Measurements from ENCODE around the gene BIK. TPM values are rescaled to one million over a fixed set of nuclear protein-coding genes. Genes with fewer than 3 reads are reported as not detected.
A peak's percentile ranks its signal among the peaks of the same experiment; 100 is the strongest.

Gene BIK
- total RNA-seq, 1 donor from 2014 or later: 0.87 TPM

DNA sequence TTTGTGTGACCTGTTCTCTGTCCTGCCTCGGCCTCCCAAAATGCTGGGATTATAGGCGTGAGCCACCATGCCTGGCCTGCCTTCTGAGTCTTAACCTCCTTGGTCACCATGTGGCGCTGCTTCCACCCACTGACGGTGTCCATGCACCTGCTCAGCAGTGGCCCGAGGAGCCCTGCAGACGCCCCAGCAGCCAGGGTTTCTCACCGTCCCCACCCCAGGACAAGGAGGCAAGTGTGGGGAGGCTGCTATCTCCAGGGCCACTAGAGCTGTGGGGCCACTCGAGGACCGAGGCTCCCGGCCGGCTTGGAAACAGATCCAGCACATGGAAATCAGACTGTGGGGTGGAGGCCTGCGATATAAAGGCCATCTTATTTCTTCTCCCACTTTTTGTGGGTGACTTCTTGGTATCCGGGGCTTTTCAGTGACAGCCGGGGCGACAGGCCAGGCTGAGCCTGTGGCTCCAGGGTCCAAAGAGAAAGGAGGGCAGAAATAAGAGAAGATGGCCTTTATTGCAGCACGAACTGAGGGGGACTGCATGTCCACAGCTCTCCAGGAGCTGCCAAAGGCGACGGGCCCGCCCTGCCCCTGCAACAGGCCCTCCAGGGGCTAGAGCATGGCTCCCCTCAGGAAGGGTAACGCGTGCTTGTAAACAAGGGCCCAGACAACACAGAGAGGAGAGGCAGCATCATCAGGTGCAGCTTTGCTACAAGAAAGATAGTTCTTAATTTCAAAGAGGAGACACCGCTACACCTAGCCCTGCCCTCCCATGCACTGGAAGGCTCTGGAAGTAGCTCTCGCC, 55.8 kb downstream of the BIK start:
- ATAC-seq (no peak), DNase-seq (no peak)
- H3K4me1 ChIP-seq: peaks cover 11% of the 10 kb centered on the region
- H3K36me3 ChIP-seq: peaks cover 27% of the 10 kb centered on the region
- H3K27ac ChIP-seq: no peak overlapping the region
- TF ChIP-seq, protein P1, sequence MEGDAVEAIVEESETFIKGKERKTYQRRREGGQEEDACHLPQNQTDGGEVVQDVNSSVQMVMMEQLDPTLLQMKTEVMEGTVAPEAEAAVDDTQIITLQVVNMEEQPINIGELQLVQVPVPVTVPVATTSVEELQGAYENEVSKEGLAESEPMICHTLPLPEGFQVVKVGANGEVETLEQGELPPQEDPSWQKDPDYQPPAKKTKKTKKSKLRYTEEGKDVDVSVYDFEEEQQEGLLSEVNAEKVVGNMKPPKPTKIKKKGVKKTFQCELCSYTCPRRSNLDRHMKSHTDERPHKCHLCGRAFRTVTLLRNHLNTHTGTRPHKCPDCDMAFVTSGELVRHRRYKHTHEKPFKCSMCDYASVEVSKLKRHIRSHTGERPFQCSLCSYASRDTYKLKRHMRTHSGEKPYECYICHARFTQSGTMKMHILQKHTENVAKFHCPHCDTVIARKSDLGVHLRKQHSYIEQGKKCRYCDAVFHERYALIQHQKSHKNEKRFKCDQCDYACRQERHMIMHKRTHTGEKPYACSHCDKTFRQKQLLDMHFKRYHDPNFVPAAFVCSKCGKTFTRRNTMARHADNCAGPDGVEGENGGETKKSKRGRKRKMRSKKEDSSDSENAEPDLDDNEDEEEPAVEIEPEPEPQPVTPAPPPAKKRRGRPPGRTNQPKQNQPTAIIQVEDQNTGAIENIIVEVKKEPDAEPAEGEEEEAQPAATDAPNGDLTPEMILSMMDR (IDR thresholded peaks at IDR 0.05): no peak
- no peaks in the 10 kb centered on the region for H3K27me3 ChIP-seq
- intact Hi-C loops (cut with DNase I): no loop called here
- H3K4me3 ChIP-seq: no peak overlapping the region
- no peaks in the 10 kb centered on the region for H3K9me3 ChIP-seq

DNA sequence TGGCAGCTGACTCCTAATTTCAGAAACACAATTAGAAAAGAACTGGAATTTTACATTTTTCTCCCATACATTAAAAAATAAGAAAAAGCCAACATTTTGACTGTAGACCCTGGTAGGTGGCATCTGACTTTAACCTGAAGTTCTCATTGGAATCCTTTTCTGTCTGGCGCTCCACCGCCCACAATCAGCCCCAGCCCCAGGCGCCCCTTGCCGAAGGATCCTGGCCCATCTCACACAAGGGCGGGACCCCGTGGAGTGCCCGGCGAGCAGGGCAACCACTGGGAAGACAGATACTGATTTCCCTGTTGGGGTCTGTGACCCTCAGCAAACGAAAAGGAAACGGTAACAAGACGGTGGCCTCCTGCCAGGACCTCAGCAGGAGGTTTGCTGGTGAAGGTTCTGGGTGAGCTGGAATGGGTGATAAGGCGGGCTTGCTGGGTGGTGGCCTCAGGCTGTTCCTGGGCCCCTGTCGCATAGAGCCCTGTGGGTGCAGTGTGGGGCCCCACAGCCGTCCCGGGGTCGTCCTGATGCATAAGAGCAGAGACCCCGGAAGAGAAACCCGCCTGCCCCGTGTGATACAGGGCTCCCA, 56.5 kb downstream of the BIK start:
- Histone ChIP-seq H3K9me3 (no peaks in the 10 kb centered on the region), H3K36me3 (peaks cover 33% of the 10 kb centered on the region), H3K27me3 (no peaks in the 10 kb centered on the region), H3K4me3 (no peak overlapping the region), H3K27ac (no peak overlapping the region), H3K4me1 (peaks cover 11% of the 10 kb centered on the region)
- intact Hi-C loops (cut with DNase I): no loop called here
- ATAC-seq (no peak), DNase-seq (no peak)
- TF ChIP-seq, protein P1 (IDR thresholded peaks at IDR 0.05): no peak

DNA sequence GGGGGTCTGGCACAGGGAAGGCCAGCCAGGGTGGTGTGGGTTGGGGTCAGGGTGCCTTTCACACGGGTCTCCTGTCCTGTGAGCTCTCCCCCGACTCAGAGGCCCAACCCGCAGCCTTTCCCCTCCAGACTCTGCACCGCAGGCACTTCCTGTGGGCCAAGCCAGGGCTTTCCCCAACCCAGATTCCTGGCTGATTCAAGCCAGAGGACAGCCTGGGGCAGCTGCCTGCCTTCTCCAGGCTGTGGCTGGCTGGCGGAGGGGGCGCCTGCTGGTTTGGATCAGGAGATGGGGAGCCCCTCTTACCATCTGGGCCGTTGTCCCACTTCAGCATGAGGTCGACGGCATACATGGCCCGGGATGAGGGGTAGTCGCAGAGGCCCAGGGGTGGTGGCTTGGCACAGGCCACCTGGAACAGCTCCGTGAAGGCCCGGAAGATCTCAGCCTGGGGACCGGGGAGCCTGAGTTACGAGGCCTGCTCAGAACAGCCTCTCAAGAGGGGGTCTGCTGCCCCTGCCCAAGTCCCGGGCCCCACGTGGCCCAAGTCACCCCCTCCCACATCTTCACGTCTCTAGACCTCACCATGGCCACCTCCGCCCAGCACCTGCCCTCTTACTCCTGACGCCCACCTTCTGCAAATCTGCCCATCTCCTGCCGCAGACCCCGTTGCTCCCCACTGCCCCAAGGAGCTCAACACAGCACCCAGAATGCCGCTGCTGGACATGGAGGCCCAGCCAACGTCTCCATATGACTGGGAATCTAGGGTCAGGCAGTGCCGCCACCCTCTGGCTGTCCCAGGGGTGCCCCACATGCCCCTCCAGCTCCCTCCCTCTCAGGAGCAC, 58.1 kb downstream of the BIK start:
- H3K27ac ChIP-seq: no peak overlapping the region

DNA sequence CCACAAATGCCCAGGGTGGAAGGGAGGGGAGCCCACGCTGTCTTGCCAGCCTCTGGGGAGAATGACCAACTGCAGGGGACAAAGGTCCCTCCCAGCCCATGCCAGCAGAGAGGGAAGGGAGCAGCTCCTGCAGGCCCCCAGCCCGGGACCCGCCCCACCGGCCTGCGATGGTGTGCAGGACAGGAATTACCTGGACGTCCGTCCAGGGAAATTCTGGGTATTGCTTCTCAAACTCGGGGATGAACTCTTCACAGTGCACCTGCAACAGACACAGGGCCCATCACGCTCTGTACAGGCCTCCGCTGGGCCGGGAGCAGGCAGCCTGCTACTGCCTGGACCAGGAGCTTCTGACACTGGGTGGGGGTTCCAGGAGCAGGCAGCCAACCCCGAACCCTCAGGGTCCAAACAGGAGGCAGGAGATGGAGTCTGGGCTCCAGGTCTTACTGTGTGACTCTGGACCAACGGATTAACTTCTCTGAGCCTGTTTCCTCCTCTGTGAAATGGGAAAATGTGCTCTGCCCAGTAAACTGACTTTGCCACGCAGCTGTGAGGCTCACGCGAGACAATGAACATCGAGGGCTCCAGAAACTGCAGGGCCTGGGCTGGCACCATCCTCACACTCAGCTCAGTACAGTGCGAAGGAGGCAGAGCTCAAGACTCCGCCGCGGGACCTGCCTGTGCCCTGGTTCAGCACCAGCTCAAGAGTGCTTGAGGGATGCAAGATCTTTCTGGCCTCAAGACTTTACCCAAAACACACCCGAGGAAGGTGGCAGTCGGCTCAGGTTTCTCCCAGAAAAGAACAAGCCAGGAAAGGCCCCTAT, 59.0 kb downstream of the BIK start:
- intact Hi-C loops (cut with DNase I): no loop called here
- H3K36me3 ChIP-seq: peaks cover 42% of the 10 kb centered on the region
- TF ChIP-seq, protein P1 (IDR thresholded peaks at IDR 0.05): no peak
- H3K9me3 ChIP-seq: no peaks in the 10 kb centered on the region
- H3K27ac ChIP-seq: no peak overlapping the region
- no peak for DNase-seq
- no peak for ATAC-seq
- H3K27me3 ChIP-seq: no peaks in the 10 kb centered on the region
- no peak overlapping the region for H3K4me3 ChIP-seq
- peaks cover 6% of the 10 kb centered on the region for H3K4me1 ChIP-seq

More for the DNA sequence above, 58.1 kb downstream of the BIK start:
- no peaks in the 10 kb centered on the region for H3K9me3 ChIP-seq
- H3K4me3 ChIP-seq: no peak overlapping the region
- intact Hi-C loops (cut with DNase I): no loop called here
- H3K4me1 ChIP-seq: peaks cover 8% of the 10 kb centered on the region
- H3K27me3 ChIP-seq: no peaks in the 10 kb centered on the region
- ATAC-seq (no peak), DNase-seq (peak; percentile 60)
- H3K36me3 ChIP-seq: peaks cover 37% of the 10 kb centered on the region
- TF ChIP-seq, protein P1 (IDR thresholded peaks at IDR 0.05): no peak

DNA sequence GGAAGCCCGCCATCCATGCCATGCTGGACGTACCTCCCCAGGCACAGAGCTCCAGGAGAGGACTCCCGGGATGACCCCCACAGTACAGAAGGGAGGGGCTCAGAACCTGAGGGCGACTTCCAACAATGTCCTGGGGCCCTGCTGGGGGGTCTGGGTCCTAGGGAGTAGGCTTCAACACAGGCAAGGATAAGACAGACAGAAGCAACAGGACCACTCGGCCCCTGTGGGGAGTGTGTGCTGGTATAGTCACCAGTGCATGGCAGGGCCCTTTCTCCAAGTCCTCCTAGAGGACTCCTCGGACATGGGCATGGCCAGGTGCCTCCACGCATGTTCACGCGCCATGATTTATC, 59.6 kb downstream of the BIK start:
- Histone ChIP-seq H3K4me1 (peaks cover under 1% of the 10 kb centered on the region), H3K27ac (no peak overlapping the region), H3K36me3 (peaks cover 47% of the 10 kb centered on the region), H3K4me3 (no peak overlapping the region), H3K9me3 (no peaks in the 10 kb centered on the region), H3K27me3 (no peaks in the 10 kb centered on the region)
- ATAC-seq (no peak), DNase-seq (no peak)
- intact Hi-C loops (cut with DNase I): no loop called here
- TF ChIP-seq, protein P1 (IDR thresholded peaks at IDR 0.05): no peak
